ENCODE results near the gene RNU6-9. TPM values are rescaled to one million over a fixed set of nuclear protein-coding genes. Genes with fewer than 3 reads are reported as not detected.

RNU6-9 gene
- polyA plus RNA-seq, 12 donors: not detected

- DNase-seq: no peak
Measured at GRCh38 chr19:897442-898039, 4.3 kb downstream of the RNU6-9 start.

- DNase-seq: no peak
Measured at GRCh38 chr19:898663-899062, 5.4 kb downstream of the RNU6-9 start.

DNA sequence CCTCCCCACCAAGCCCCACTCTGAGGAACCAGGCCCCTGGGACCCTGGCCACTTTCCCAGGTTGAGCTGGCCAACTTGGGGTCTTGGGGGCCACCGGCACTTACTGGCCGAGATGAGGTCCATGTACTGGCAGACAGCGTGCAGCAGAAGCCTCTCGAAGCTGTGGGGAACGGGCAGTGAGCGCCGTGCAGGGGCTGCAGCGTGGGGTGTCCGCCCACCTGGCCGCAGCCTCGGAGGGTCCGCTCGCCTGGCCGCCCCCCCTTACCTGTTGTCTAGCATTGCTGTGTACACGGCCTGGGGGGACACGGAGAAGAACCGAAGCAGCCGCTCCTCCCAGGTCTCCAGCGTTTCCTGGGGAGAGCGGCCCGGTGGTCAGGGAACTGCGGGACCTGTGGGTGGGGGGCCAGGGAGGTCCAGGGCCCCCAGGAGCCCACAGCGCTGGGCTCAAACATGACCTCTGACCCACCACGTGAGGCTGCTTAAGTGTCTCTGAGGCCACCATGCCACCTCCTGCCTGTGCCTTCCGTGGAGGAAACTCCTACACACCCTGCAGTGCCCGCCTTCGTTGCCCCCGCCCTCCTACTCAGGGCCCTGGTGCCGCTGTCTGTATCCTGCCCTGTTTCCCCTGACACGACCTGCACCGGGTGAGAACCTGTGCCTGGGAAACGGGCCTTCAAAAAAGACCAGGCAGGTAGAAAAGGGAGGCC lies 6.2 kb downstream of the RNU6-9 start:
- no peak for DNase-seq

GRCh38 chr19:900043-900301 lies 6.7 kb downstream of the RNU6-9 start:
- DNase-seq: no peak

GRCh38 chr19:900302-901111 lies 7.2 kb downstream of the RNU6-9 start:
- DNase-seq: no peak

DNA sequence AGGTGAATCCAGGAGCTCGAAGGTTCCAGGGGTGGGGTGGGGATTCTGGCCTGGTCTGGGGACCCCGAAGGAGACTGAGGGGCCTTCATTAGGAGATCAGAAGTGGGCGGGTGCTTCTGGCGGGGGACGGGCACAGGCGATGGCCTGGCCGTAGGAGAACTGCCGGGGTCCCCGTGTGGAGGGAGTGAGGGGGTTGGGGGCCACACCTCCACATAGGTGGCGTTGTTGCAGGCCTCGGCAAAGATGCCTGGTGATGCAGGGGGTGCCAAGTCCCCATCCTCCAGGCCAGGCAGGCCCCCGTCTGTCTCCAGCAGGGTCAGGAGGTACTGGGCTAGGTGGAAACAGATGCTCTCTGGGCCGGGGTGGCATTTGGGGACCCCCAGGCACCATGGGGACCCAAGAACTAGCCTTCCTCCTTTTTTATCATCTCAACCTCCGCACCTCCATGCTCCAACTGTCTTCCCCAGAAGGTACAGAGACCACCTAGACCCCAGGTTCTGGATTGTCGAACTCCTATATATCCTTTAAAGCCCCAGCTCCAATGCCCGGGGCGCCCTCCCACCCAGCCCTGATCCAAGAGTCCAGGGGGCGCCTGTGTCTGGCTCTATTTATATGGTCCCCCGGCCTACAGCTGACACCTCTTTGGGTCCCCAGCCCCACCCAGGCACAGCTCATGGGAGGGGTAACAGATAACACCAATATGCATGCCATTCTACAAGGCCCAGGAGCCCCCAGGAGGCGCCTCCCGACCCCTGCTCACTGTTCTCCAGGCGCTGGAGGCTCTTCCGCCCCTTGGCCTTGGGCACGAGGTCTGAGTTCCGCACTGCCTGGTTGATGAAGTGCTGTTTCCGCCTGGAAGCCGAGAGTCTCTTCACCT lies 8.2 kb downstream of the RNU6-9 start:
- DNase-seq: no peak

DNA sequence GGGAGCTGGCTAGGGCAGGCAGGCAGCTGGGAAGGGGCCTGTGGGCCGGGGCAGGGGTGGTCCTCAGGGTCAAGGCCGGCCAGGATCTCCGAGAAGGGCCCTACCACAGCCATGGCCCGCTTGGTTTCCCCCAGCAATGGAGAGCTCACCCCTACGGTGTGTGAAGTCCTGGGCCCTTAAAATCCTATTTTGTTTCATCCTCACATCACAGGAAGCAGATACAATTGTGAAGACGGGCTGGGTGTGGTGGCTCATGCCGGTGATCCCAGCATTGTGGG lies 8.7 kb downstream of the RNU6-9 start:
- DNase-seq: no peak

DNA sequence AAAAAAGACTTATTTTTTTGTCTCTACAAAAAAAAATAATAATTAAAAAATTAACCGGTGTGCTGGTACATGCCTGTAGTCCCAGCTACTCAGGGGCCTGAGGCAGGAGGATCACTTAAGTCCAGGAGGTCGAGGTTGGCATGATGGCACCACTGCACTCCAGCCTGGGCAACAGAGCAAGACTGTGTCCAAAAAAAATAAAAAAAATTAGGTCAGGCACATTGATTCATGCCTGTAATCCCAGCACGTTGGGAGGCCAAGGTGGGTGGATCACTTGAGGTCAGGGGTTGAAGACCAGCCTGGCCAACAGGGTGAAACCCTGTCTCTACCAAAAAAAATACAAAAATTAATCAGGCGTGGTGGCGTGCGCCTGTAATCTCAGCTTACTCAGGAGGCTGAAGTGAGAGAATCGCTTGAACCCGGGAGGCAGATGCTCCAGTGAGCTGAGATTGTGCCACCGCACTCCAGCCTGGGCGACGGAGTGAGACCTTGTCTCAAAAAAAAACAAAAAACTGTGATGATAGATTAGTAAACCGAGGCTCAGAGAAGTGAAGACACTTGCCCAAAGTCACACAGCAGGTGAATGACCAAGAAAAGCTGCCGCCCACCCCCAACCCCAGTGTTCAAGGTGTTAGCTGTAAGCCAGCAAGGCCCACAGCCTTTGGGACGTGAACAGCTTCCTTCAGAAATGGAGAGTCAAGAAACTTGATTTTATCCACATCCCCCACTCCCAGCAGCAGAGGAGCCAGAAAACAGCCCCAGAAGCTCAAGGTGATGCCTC lies 9.4 kb downstream of the RNU6-9 start:
- no peak for DNase-seq

- no peak for DNase-seq
Measured at GRCh38 chr19:903266-903797, 10.0 kb downstream of the RNU6-9 start.

GRCh38 chr19:904545-904944 lies 11.3 kb downstream of the RNU6-9 start:
- DNase-seq: no peak

GRCh38 chr19:906480-906879 lies 13.2 kb downstream of the RNU6-9 start:
- DNase-seq: no peak

DNA sequence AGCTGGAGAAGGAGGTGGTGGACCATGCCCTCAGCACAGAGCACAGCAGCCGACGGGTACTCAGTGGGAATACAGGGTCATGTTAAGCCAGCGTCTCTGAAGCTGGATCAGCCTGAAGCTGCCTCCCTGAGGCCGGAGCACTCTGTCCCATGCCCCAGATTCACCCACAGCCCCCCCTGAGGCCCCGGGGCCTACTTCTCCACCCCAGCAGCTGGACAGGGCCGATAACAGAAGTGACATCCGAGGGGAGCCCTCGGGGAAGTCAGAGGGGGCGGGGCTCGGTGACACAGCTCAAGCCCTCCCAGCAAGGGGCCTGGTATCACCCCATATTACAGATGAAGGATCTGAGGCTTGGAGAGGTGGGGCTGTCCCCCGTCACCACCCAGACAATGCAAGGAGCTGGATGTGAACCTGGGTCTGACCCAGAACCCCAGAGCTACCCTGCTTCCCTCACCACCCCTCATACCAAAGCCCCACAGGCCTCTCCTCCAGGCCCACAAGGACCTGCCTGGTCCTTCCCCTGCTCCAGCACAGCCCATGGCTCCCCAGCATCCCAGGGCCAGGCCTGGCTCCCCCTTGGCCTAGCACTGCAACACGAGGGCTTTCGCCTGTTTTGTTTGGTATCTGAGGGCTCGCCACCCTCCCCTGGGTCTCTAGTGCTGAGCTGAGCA lies 14.0 kb downstream of the RNU6-9 start:
- no peak for DNase-seq

- DNase-seq: no peak
Measured at GRCh38 chr19:911197-912033, 18.1 kb downstream of the RNU6-9 start.

GRCh38 chr19:912181-913079 lies 19.1 kb downstream of the RNU6-9 start:
- DNase-seq: no peak

DNA sequence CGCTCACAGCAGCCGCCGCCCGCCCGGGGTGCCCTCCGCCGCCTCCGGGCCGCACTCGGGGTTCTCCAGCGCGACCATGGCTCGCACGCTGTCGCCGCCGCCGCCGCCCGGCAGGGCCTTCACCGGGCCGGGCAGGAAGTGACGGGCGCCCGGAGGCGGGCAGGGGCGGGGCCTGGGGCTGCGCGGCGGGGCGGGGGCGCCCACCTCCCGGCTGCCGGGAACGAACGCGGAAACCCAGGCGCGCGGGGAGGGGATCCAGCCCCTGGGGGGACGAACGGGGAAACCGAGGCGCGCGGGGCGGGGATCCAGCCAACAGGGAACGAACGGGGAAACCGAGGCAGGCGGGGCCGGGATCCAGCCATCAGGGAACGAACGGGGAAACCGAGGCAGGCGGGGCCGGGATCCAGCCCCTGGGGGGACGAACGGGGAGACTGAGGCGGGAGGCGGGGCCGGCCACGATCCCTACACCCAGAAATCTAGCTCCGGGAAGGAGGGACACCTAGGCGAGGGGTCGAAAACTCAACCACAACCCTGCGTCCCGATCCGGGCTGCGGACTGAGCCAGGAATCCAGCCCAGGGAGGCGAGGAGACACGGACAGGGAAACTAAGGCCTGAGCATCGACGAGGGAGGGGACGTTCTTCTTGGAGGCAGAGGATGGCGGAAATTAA lies 19.9 kb downstream of the RNU6-9 start, which contains the start of gene R3HDM4:
Gene R3HDM4, minus strand, starts transcription at position 140 of the 669 bp plus-strand sequence. Its CDS starts 62 bp downstream, at position 78.
- DNase-seq: peak; percentile 69

DNA sequence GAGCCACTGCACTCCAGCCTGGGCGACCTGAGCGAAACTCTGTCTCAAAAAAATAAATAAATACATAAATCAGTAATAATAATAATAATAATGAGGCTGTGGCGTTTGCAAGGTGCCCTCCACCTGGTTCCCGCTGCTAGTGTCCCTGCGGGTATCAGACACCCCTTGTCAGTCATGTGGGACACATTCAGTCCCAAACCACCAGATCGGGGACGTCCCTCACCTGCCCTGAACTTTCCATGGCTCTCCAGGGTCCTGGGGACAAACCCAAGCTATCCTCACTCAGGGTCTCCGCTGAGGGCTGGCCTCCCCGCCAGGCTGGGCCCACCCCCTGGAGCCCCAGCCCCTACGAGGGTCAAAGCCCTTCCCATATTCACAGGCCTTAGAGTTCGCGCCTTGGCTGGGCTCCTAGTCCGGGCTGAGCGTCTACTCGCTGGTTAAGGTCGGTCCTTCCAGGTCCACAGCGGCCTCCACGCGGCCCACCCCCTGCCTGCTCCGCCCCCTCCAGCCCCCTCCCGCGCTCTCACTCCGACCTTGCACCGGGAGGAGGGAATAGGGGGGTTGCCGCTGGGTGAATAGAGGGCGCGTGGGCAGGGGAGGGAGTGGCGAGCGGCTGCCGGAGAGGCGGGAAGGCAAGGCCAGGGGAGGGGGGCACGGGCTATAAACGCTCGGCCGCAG lies 23.5 kb downstream of the RNU6-9 start:
- DNase-seq: no peak

Data from muscle of arm (tissue), 12 donors.